Keratinocyte (primary cell): ENCODE data around the gene LDHAL6A. TPM values are rescaled to one million over a fixed set of nuclear protein-coding genes. Genes with fewer than 3 reads are reported as not detected.

Source experiments
- DNase-seq: peaks from one replicate; pipeline ENCODE4 v3.0.0-alpha.2; 2011; ENCODE audit warnings: low read depth, missing footprints, low spot score
- FAIRE-seq: peaks from 2 replicates; lab custom pipeline; 2011; peaks lifted over from hg19 to GRCh38; lab: Jason Lieb, UNC
- H2AFZ ChIP-seq: 2 replicates; pipeline ENCODE4 v1.6.0; 2012; ENCODE audit warnings: low read length, control low read depth, inconsistent platforms; ENCODE audit not compliant: control insufficient read depth
- H3K27ac ChIP-seq: 2 replicates; pipeline ENCODE4 v1.5.1; 2011; ENCODE audit warnings: low read length; ENCODE audit not compliant: control insufficient read depth, insufficient read depth
- H3K27me3 ChIP-seq: 3 replicates; pipeline ENCODE4 v1.6.0; 2011; ENCODE audit warnings: low read length; ENCODE audit not compliant: control insufficient read depth, insufficient read depth; ENCODE audit errors: extremely low read depth
- H3K36me3 ChIP-seq, 2 experiments: 2 replicates in 1 of 2; 3 replicates in 1 of 2; pipeline ENCODE4 v1.5.1; 2011; ENCODE audit warnings: low read length in 2 of 2, mild to moderate bottlenecking in 1 of 2; ENCODE audit not compliant: control insufficient read depth in 2 of 2, insufficient read depth in 2 of 2; ENCODE audit errors: extremely low read depth in 1 of 2
- H3K4me1 ChIP-seq: 3 replicates; pipeline ENCODE4 v1.5.1; 2011; ENCODE audit warnings: low read length; ENCODE audit not compliant: control insufficient read depth, insufficient read depth; ENCODE audit errors: extremely low read depth
- H3K4me2 ChIP-seq: 3 replicates; pipeline ENCODE4 v1.6.0; 2011; ENCODE audit warnings: low read depth, low read length; ENCODE audit not compliant: control insufficient read depth, insufficient read depth; ENCODE audit errors: extremely low read depth
- H3K4me3 ChIP-seq, 3 experiments: fragments of 200-600 bp in 1 of 3; sonication (generic) in 1 of 3; 2 replicates in 2 of 3; 3 replicates in 1 of 3; pipeline ENCODE4 v1.5.1; 2011 to 2016; ENCODE audit warnings: low read length in 3 of 3, mild to moderate bottlenecking in 3 of 3, control low read depth in 2 of 3, inconsistent platforms in 1 of 3, low read depth in 1 of 3, mixed read lengths in 1 of 3, mixed run types in 1 of 3, moderate library complexity in 1 of 3; ENCODE audit not compliant: control insufficient read depth in 2 of 3, insufficient read depth in 2 of 3; ENCODE audit errors: extremely low read depth in 1 of 3
- H3K79me2 ChIP-seq: 2 replicates; pipeline ENCODE4 v1.6.0; 2012; ENCODE audit warnings: low read length; ENCODE audit not compliant: control insufficient read depth, insufficient read depth
- H3K9ac ChIP-seq: 3 replicates; pipeline ENCODE4 v1.6.0; 2011; ENCODE audit warnings: low read length; ENCODE audit not compliant: control insufficient read depth, insufficient read depth; ENCODE audit errors: extremely low read depth
- H3K9me1 ChIP-seq: 3 replicates; pipeline ENCODE4 v1.6.0; 2011; ENCODE audit warnings: low read length; ENCODE audit not compliant: control insufficient read depth, insufficient read depth; ENCODE audit errors: extremely low read depth
- H3K9me3 ChIP-seq: 2 replicates; pipeline ENCODE4 v1.5.1; 2012; ENCODE audit warnings: low read depth, low read length; ENCODE audit not compliant: control insufficient read depth
- H4K20me1 ChIP-seq: 3 replicates; pipeline ENCODE4 v1.6.0; 2011; ENCODE audit warnings: low read length; ENCODE audit not compliant: control insufficient read depth, insufficient read depth; ENCODE audit errors: extremely low read depth
- CTCF ChIP-seq, 3 experiments: IDR thresholded peaks in 1 of 3; conservative IDR thresholded peaks in 1 of 3; optimal IDR thresholded peaks in 1 of 3; 2 replicates in 2 of 3; 3 replicates in 1 of 3; pipeline versions ENCODE3 to v1.5.1; 2011; ENCODE audit warnings: low read length in 3 of 3, mild to moderate bottlenecking in 3 of 3, moderate library complexity in 2 of 3, control low read depth in 1 of 3, inconsistent platforms in 1 of 3; ENCODE audit not compliant: insufficient read depth in 2 of 3; ENCODE audit errors: extremely low read depth in 1 of 3
- EZH2 ChIP-seq: IDR thresholded peaks from one replicate; pipeline ENCODE4 v1.6.1; 2012; ENCODE audit warnings: inconsistent platforms, mild to moderate bottlenecking, low read length, moderate library complexity
- dilution Hi-C: fragments of 300-500 bp; cut with MboI; formaldehyde crosslinking; loops from one replicate; pipeline ENCODE4 v1.7.0; 2020; ENCODE audit warnings: low sequenced_read_pairs; ENCODE audit not compliant: extremely low pct_ligation_motif_present
- polyA plus RNA-seq, 5 experiments: library from polyadenylated mRNA; depleted of rRNA in 3 of 5; stranded (reverse) in 3 of 5; stranded (forward) in 1 of 5; unstranded in 1 of 5; fragments of >200 nt; gene quantifications; 1 replicate in 1 of 5; 2 replicates in 3 of 5; 3 replicates in 1 of 5; pipeline versions ENCODE4 v1.2.1 to v1.2.3, GENCODE V29; 2011 to 2012; ENCODE audit warnings: missing spikeins in 2 of 5, low read depth in 1 of 5, low replicate concordance in 1 of 5

The LDHAL6A gene
- polyA plus RNA-seq, 1 donor (not counting 4 experiments of a cell fraction or from before 2014, with no cell fraction given): not detected

DNA sequence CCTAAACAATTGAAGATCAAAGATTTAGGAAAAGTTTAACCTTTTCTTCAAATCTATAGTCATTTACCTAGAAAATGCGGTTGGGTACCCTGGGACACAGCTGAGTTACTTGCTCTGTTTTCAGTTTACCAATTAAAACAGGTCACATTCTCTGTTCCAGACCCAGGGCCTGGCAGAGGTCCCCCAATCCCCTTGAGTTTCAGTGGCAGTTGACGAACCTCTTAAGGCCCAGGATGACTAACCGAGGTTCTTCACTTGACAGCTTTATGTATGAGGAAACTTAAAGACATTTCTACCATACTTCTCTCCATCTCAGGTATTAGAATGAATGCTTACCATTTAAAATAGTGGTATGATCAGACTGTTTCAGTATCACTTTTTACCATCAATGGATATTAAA lies 16.3 kb downstream of the LDHAL6A start:
- no peak overlapping the region for H2AFZ ChIP-seq
- H3K27ac ChIP-seq: no peak overlapping the region
- DNase-seq (no peak), FAIRE-seq (no peak)
- H3K4me2 ChIP-seq: no peak overlapping the region
- H3K9me3 ChIP-seq: no peaks in the 10 kb centered on the region
- TF ChIP-seq CTCF (optimal IDR thresholded peaks at IDR 0.05 in 1 of 3, IDR thresholded peaks at IDR 0.05 in 1 of 3, conservative IDR thresholded peaks at IDR 0.05 in 1 of 3; ENCODE audit: extremely low read depth in 1 of 3, insufficient read depth in 2 of 3, low read length in 3 of 3): no peak
- no peak for TF ChIP-seq EZH2
- no peak overlapping the region for H3K4me3 ChIP-seq
- H3K4me1 ChIP-seq: no peaks in the 10 kb centered on the region
- no peak overlapping the region for H3K9ac ChIP-seq
- no peaks in the 10 kb centered on the region for H3K79me2 ChIP-seq
- no peaks in the 10 kb centered on the region for H3K9me1 ChIP-seq
- no peaks in the 10 kb centered on the region for H3K27me3 ChIP-seq
- dilution Hi-C loops: no loop called here
- H3K36me3 ChIP-seq: peaks cover 0 to 1% of the 10 kb centered on the region in 2 experiments
- no peaks in the 10 kb centered on the region for H4K20me1 ChIP-seq

DNA sequence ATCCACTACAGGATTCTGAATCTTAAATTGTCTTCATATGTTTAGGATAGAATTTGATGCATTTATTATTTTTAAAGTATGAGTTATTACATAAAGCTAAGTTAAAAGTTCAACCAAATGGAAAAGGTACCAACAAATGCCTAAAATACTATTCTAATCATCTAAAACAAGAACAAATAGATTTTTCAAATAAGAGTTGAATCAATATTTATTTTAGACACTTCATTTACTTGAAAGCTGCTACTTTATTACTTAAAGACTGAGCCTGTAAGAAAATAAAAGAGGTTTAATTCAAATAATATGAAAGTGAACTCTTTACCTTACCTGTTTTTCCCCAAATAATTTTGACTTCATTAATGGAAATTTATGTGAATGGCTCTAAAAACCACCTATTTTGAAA lies 16.9 kb downstream of the LDHAL6A start:
- Histone ChIP-seq H2AFZ (no peak overlapping the region), H3K9me1 (no peaks in the 10 kb centered on the region), H3K4me1 (no peaks in the 10 kb centered on the region), H3K79me2 (no peaks in the 10 kb centered on the region), H3K27me3 (no peaks in the 10 kb centered on the region), H3K27ac (no peak overlapping the region), H4K20me1 (no peaks in the 10 kb centered on the region), H3K4me2 (no peak overlapping the region), H3K9me3 (no peaks in the 10 kb centered on the region), H3K36me3 (peaks cover 0 to 1% of the 10 kb centered on the region in 2 experiments), H3K9ac (no peak overlapping the region), H3K4me3 (no peak overlapping the region)
- TF ChIP-seq EZH2: no peak
- TF ChIP-seq CTCF (optimal IDR thresholded peaks at IDR 0.05 in 1 of 3, IDR thresholded peaks at IDR 0.05 in 1 of 3, conservative IDR thresholded peaks at IDR 0.05 in 1 of 3; ENCODE audit: extremely low read depth in 1 of 3, insufficient read depth in 2 of 3, low read length in 3 of 3): no peak
- FAIRE-seq (no peak), DNase-seq (no peak)
- dilution Hi-C loops: no loop called here
